Measurements from ENCODE around the gene IGFBPL1. TPM values are rescaled to one million over a fixed set of nuclear protein-coding genes. Genes with fewer than 3 reads are reported as not detected.
A peak's percentile ranks its signal among the peaks of the same experiment; 100 is the strongest.
"Not testable (repeated sequence)": the region's sequence is repeated elsewhere in the genome, so short reads cannot be mapped to it uniquely, and the experiment has no call there.

The IGFBPL1 gene
- 3.0 TPM for total RNA-seq
- 1.6 TPM for polyA plus RNA-seq

GRCh38 chr9:38423973-38424843, at the start of gene IGFBPL1:
Gene IGFBPL1 (minus strand): TSS chr9:38424454. CDS start chr9:38424424, 30 bp downstream.
- H3K27ac ChIP-seq (ENCODE audit: low read depth): no peak within 1 kb of the TSS

GRCh38 chr9:38472583-38473249, 48.5 kb upstream of the IGFBPL1 start:
- not testable (repeated sequence) for H3K36me3 ChIP-seq (ENCODE audit: insufficient read depth); H3K4me3 ChIP-seq (ENCODE audit: low read depth, low read length); DNase-seq (ENCODE audit: extremely low spot score); H3K27ac ChIP-seq (ENCODE audit: low read depth); H3K4me1 ChIP-seq (ENCODE audit: insufficient read depth)
- WGBS: 46% methylated on average over 2 of the region's 2 CpGs

More at GRCh38 chr9:38423973-38424843, at the start of gene IGFBPL1:
- H3K4me1 ChIP-seq (ENCODE audit: insufficient read depth): peaks cover 3% of the 10 kb centered on the region
- DNase-seq (ENCODE audit: extremely low spot score): no peak
- H3K36me3 ChIP-seq (ENCODE audit: insufficient read depth): no peaks in the 10 kb centered on the region
- peak within 1 kb of the TSS; percentile 44 for H3K4me3 ChIP-seq (ENCODE audit: low read depth, low read length)
- under 1% methylated on average over 115 of the region's 115 CpGs for WGBS

GRCh38 chr9:38467404-38467803, 43.1 kb upstream of the IGFBPL1 start:
- Histone ChIP-seq H3K4me3 (ENCODE audit: low read depth, low read length) (no peak overlapping the region), H3K27ac (ENCODE audit: low read depth) (no peak overlapping the region), H3K36me3 (ENCODE audit: insufficient read depth) (no peaks in the 10 kb centered on the region), H3K4me1 (ENCODE audit: insufficient read depth) (no peaks in the 10 kb centered on the region)
- 38% methylated on average over 3 of the region's 3 CpGs for WGBS
- DNase-seq (ENCODE audit: extremely low spot score): no peak

GRCh38 chr9:38453835-38454234, 29.6 kb upstream of the IGFBPL1 start:
- no peaks in the 10 kb centered on the region for H3K4me1 ChIP-seq (ENCODE audit: insufficient read depth)
- no peak overlapping the region for H3K4me3 ChIP-seq (ENCODE audit: low read depth, low read length)
- H3K36me3 ChIP-seq (ENCODE audit: insufficient read depth): no peaks in the 10 kb centered on the region
- WGBS: 36% methylated on average over 3 of the region's 3 CpGs
- H3K27ac ChIP-seq (ENCODE audit: low read depth): no peak overlapping the region
- no peak for DNase-seq (ENCODE audit: extremely low spot score)

- no peak overlapping the region for H3K27ac ChIP-seq (ENCODE audit: low read depth)
- no peak overlapping the region for H3K4me3 ChIP-seq (ENCODE audit: low read depth, low read length)
- no peak for DNase-seq (ENCODE audit: extremely low spot score)
- no peaks in the 10 kb centered on the region for H3K36me3 ChIP-seq (ENCODE audit: insufficient read depth)
- no peaks in the 10 kb centered on the region for H3K4me1 ChIP-seq (ENCODE audit: insufficient read depth)
These were observed 26.9 kb upstream of the IGFBPL1 start for GRCh38 chr9:38451162-38451561.

GRCh38 chr9:38447703-38448102, 23.4 kb upstream of the IGFBPL1 start:
- Histone ChIP-seq H3K4me1 (ENCODE audit: insufficient read depth) (no peaks in the 10 kb centered on the region), H3K36me3 (ENCODE audit: insufficient read depth) (no peaks in the 10 kb centered on the region), H3K27ac (ENCODE audit: low read depth) (no peak overlapping the region), H3K4me3 (ENCODE audit: low read depth, low read length) (no peak overlapping the region)
- DNase-seq (ENCODE audit: extremely low spot score): no peak
- WGBS: 50% methylated on average over 1 of the region's 1 CpG

GRCh38 chr9:38445154-38446043, 21.1 kb upstream of the IGFBPL1 start:
- no peak for DNase-seq (ENCODE audit: extremely low spot score)
- Histone ChIP-seq H3K36me3 (ENCODE audit: insufficient read depth) (no peaks in the 10 kb centered on the region), H3K4me3 (ENCODE audit: low read depth, low read length) (no peak overlapping the region), H3K4me1 (ENCODE audit: insufficient read depth) (no peaks in the 10 kb centered on the region), H3K27ac (ENCODE audit: low read depth) (no peak overlapping the region)
- WGBS: 74% methylated on average over 11 of the region's 11 CpGs

- DNase-seq (ENCODE audit: extremely low spot score): no peak
- Histone ChIP-seq H3K27ac (ENCODE audit: low read depth) (no peak overlapping the region), H3K36me3 (ENCODE audit: insufficient read depth) (no peaks in the 10 kb centered on the region), H3K4me1 (ENCODE audit: insufficient read depth) (no peaks in the 10 kb centered on the region), H3K4me3 (ENCODE audit: low read depth, low read length) (no peak overlapping the region)
- WGBS: 62% methylated on average over 2 of the region's 2 CpGs
These were observed 19.3 kb upstream of the IGFBPL1 start for GRCh38 chr9:38443597-38443996.

GRCh38 chr9:38443181-38443580, 18.9 kb upstream of the IGFBPL1 start:
- no peak for DNase-seq (ENCODE audit: extremely low spot score)
- Histone ChIP-seq H3K36me3 (ENCODE audit: insufficient read depth) (no peaks in the 10 kb centered on the region), H3K4me1 (ENCODE audit: insufficient read depth) (no peaks in the 10 kb centered on the region), H3K4me3 (ENCODE audit: low read depth, low read length) (no peak overlapping the region), H3K27ac (ENCODE audit: low read depth) (no peak overlapping the region)
- WGBS: 57% methylated on average over 7 of the region's 7 CpGs

- Histone ChIP-seq H3K4me1 (ENCODE audit: insufficient read depth) (no peaks in the 10 kb centered on the region), H3K27ac (ENCODE audit: low read depth) (no peak overlapping the region), H3K4me3 (ENCODE audit: low read depth, low read length) (no peak overlapping the region), H3K36me3 (ENCODE audit: insufficient read depth) (no peaks in the 10 kb centered on the region)
- DNase-seq (ENCODE audit: extremely low spot score): no peak
- WGBS: 61% methylated on average over 8 of the region's 8 CpGs
These were observed 18.3 kb upstream of the IGFBPL1 start for GRCh38 chr9:38442473-38443096.

- Histone ChIP-seq H3K36me3 (ENCODE audit: insufficient read depth) (no peaks in the 10 kb centered on the region), H3K27ac (ENCODE audit: low read depth) (no peak overlapping the region), H3K4me1 (ENCODE audit: insufficient read depth) (no peaks in the 10 kb centered on the region), H3K4me3 (ENCODE audit: low read depth, low read length) (no peak overlapping the region)
- DNase-seq (ENCODE audit: extremely low spot score): no peak
- 84% methylated on average over 8 of the region's 8 CpGs for WGBS
These were observed 17.3 kb upstream of the IGFBPL1 start for GRCh38 chr9:38441347-38442085.

- Histone ChIP-seq H3K4me3 (ENCODE audit: low read depth, low read length) (no peak overlapping the region), H3K27ac (ENCODE audit: low read depth) (no peak overlapping the region), H3K4me1 (ENCODE audit: insufficient read depth) (no peaks in the 10 kb centered on the region), H3K36me3 (ENCODE audit: insufficient read depth) (no peaks in the 10 kb centered on the region)
- WGBS: 88% methylated on average over 3 of the region's 3 CpGs
- DNase-seq (ENCODE audit: extremely low spot score): no peak
These were observed 16.3 kb upstream of the IGFBPL1 start for GRCh38 chr9:38440516-38440915.
